T-cell (primary cell): ENCODE measurements around the gene ACVR2A. TPM values are rescaled to one million over a fixed set of nuclear protein-coding genes. Genes with fewer than 3 reads are reported as not detected.

Source experiments
- ATAC-seq, 4 experiments: fragments of 200-7000 bp in 3 of 4; fragments of 150-1000 bp in 1 of 4; cut with Tn5 transposase; replicated peaks in 1 of 4; 1 replicate in 3 of 4; 2 replicates in 1 of 4; pipeline ENCODE4 v1.10.0; 2021; ENCODE audit warnings: moderate library complexity in 3 of 4, mild to moderate bottlenecking in 2 of 4, moderate number of reproducible peaks in 1 of 4
- CTCF ChIA-PET, 2 donors: fragments of 300-600 bp; sonication (Branson Sonifier 250); formaldehyde crosslinking; loops; one replicate each; lab custom pipeline; 2022; ENCODE audit warnings: antibody characterized with exemption in 2 of 2; lab: Charles Lee
- POLR2A ChIA-PET, 2 donors: fragments of 300-600 bp; sonication (Branson Sonifier 250); formaldehyde crosslinking; loops; one replicate each; lab custom pipeline; 2022; ENCODE audit warnings: antibody characterized with exemption in 2 of 2; lab: Charles Lee
- DNase-seq, 35 experiments: peaks; one replicate each; pipeline versions ENCODE4 v3.0.0 to v3.0.0-alpha.2; 2013 to 2023
- H3K27ac ChIP-seq: one replicate; pipeline ENCODE4 v1.5.1; 2013; ENCODE audit warnings: low read length
- H3K27me3 ChIP-seq, 2 experiments: replicated peaks in 1 of 2; 1 replicate in 1 of 2; 2 replicates in 1 of 2; pipeline versions ENCODE4 v1.6.1 to v1.7.0; 2013; ENCODE audit warnings: low read length in 1 of 2, mixed read lengths in 1 of 2; ENCODE audit not compliant: control insufficient read depth in 2 of 2, insufficient read depth in 2 of 2; ENCODE audit errors: extremely low read depth in 1 of 2
- H3K36me3 ChIP-seq, 2 donors: 1 replicate in 1 of 2; 2 replicates in 1 of 2; pipeline versions ENCODE4 v1.6.1 to v1.7.0; 2013; ENCODE audit warnings: low read length in 1 of 2; ENCODE audit not compliant: control insufficient read depth in 2 of 2, insufficient read depth in 1 of 2; ENCODE audit errors: extremely low read depth in 1 of 2
- H3K4me1 ChIP-seq, 2 experiments: 1 replicate in 1 of 2; 2 replicates in 1 of 2; pipeline versions ENCODE4 v1.6.1 to v1.7.0; 2013; ENCODE audit warnings: low read length in 2 of 2, mixed read lengths in 1 of 2; ENCODE audit not compliant: insufficient read depth in 2 of 2, control insufficient read depth in 1 of 2; ENCODE audit errors: extremely low read depth in 1 of 2
- H3K4me3 ChIP-seq, 2 donors: 1 replicate in 1 of 2; 2 replicates in 1 of 2; pipeline versions ENCODE4 v1.5.1 to v1.7.0; 2013; ENCODE audit warnings: mild to moderate bottlenecking in 2 of 2, low read length in 1 of 2, moderate library complexity in 1 of 2; ENCODE audit not compliant: control insufficient read depth in 1 of 2; ENCODE audit errors: extremely low read depth in 1 of 2
- H3K9me3 ChIP-seq: 2 replicates; pipeline ENCODE4 v1.7.0; 2013
- H3K27ac Mint-ChIP-seq, 2 donors: one replicate each; pipeline ENCODE4 v1.8.0; 2020 to 2021; ENCODE audit warnings: mild to moderate bottlenecking in 2 of 2, mixed read lengths in 2 of 2
- H3K27me3 Mint-ChIP-seq, 2 donors: one replicate each; pipeline ENCODE4 v1.8.0; 2021 to 2022; ENCODE audit warnings: mixed read lengths in 2 of 2
- H3K36me3 Mint-ChIP-seq: one replicate; pipeline ENCODE4 v1.8.0; 2021; ENCODE audit warnings: mixed read lengths
- H3K4me1 Mint-ChIP-seq, 3 donors: one replicate each; pipeline ENCODE4 v1.8.0; 2020 to 2022; ENCODE audit warnings: mixed read lengths in 3 of 3, mild to moderate bottlenecking in 1 of 3
- H3K4me3 Mint-ChIP-seq, 3 donors: one replicate each; pipeline ENCODE4 v1.8.0; 2020 to 2022; ENCODE audit warnings: mild to moderate bottlenecking in 3 of 3, mixed read lengths in 3 of 3, moderate library complexity in 3 of 3
- H3K9me3 Mint-ChIP-seq, 3 donors: one replicate each; pipeline ENCODE4 v1.8.0; 2020 to 2022; ENCODE audit warnings: mixed read lengths in 3 of 3
- WGBS: methylation state at CpG from one replicate; pipeline ENCODE4 v1.1.5; 2013; ENCODE audit warnings: missing lambda C conversion rate; ENCODE audit not compliant: insufficient coverage; 5-methylcytosine and 5-hydroxymethylcytosine counted together
- total RNA-seq, 35 experiments: library from RNA in 6 of 35; stranded (reverse) in 6 of 35; fragments of 120-200 nt in 1 of 35; gene quantifications; one replicate each; pipeline versions ENCODE4 v1.2.1 to v1.2.4 and lab custom pipeline; 2013 to 2026

The ACVR2A gene
- total RNA-seq, 5 donors from 2014 or later (not counting 1 experiment from before 2014, with no cell fraction given) = 10.4 to 12.5 (median 11.0) TPM

GRCh38 chr2:147937744-147938349 is 93.0 kb downstream of the ACVR2A start:
- peak in 3 of 4 experiments; percentile 38 to 58 (median 47) for ATAC-seq

DNA sequence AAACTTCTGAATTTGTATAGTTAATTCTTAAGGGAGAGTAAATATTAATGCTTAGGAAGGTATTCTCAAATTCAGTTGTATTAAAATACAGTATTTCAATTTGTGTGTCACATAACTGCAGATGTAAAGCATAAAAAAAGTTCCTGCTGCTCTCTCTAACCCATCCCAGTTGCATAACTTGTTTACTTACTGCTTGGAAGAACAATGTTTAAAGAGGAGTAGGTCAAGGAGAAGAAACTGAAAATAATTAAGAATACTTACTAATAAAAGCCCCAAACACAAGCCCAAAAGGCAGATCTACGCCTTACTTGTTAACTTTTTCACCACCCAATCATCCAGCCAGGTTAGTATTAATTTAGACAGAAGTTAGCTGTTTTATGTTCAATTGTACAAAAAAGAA is 94.5 kb downstream of the ACVR2A start:
- H3K27me3 Mint-ChIP-seq = no peaks in the 10 kb centered on the region
- no peaks in the 10 kb centered on the region for H3K9me3 ChIP-seq
- POLR2A ChIA-PET = no interaction called here
- peaks cover 23% of the 10 kb centered on the region for H3K36me3 Mint-ChIP-seq
- H3K27ac ChIP-seq = no peak overlapping the region
- H3K4me1 ChIP-seq = no peaks in the 10 kb centered on the region
- no CpG with 5 or more reads among the region's 1 CpG for WGBS
- peaks cover 0 to 2% (median 0%) of the 10 kb centered on the region in 3 donors for H3K4me1 Mint-ChIP-seq
- no peak for ATAC-seq
- H3K27me3 ChIP-seq = no peaks in the 10 kb centered on the region
- H3K4me3 Mint-ChIP-seq = no peak overlapping the region
- peak overlapping the region; percentile 17 to 67 for H3K27ac Mint-ChIP-seq
- H3K36me3 ChIP-seq = peaks cover 4 to 34% of the 10 kb centered on the region in 2 donors
- CTCF ChIA-PET = no interaction called here
- DNase-seq = no peak
- H3K4me3 ChIP-seq = no peak overlapping the region
- no peaks in the 10 kb centered on the region for H3K9me3 Mint-ChIP-seq

More at GRCh38 chr2:147937744-147938349, 93.0 kb downstream of the ACVR2A start:
- Mint-ChIP-seq H3K27me3 (no peaks in the 10 kb centered on the region), H3K27ac (peak overlapping the region; percentile 31 to 34), H3K36me3 (peaks cover 17% of the 10 kb centered on the region), H3K9me3 (no peaks in the 10 kb centered on the region), H3K4me3 (no peak overlapping the region), H3K4me1 (peaks cover 0 to 2% (median 0%) of the 10 kb centered on the region in 3 donors)
- peak in 1 of 35 experiments; percentile 54 for DNase-seq
- H3K4me3 ChIP-seq = no peak overlapping the region
- ChIA-PET POLR2A (no interaction called here), CTCF (interaction anchor here (0.6 to 2.5 kb wide), 9 partner anchors 16 to 1052 kb away, joined by 3 to 17 read pairs (median 3); no protein-coding TSS in a partner anchor)
- H3K36me3 ChIP-seq = peaks cover 4 to 36% of the 10 kb centered on the region in 2 donors
- no peaks in the 10 kb centered on the region for H3K27me3 ChIP-seq
- no peaks in the 10 kb centered on the region for H3K4me1 ChIP-seq
- no peaks in the 10 kb centered on the region for H3K9me3 ChIP-seq
- WGBS = no CpG with 5 or more reads among the region's 3 CpGs
- no peak overlapping the region for H3K27ac ChIP-seq

- Mint-ChIP-seq H3K4me1 (no peaks in the 10 kb centered on the region), H3K36me3 (peaks cover 47% of the 10 kb centered on the region), H3K27me3 (no peaks in the 10 kb centered on the region), H3K9me3 (no peaks in the 10 kb centered on the region), H3K4me3 (no peak overlapping the region), H3K27ac (no peak overlapping the region)
- ChIA-PET POLR2A (interaction anchor here in 1 of 2 donors (0.5 kb wide), 1 partner anchor 42 kb away, joined by 6 read pairs; no protein-coding TSS in a partner anchor), CTCF (no interaction called here)
- no peaks in the 10 kb centered on the region for H3K9me3 ChIP-seq
- no peaks in the 10 kb centered on the region for H3K27me3 ChIP-seq
- H3K4me3 ChIP-seq = no peak overlapping the region
- H3K4me1 ChIP-seq = no peaks in the 10 kb centered on the region
- ATAC-seq (no peak), DNase-seq (no peak)
- no peak overlapping the region for H3K27ac ChIP-seq
- H3K36me3 ChIP-seq = peaks cover 2 to 12% of the 10 kb centered on the region in 2 donors
- no CpG with 5 or more reads among the region's 1 CpG for WGBS
These were observed 100.8 kb downstream of the ACVR2A start for GRCh38 chr2:147945660-147946059.

GRCh38 chr2:147952118-147952517 is 107.3 kb downstream of the ACVR2A start:
- Mint-ChIP-seq H3K27ac (no peak overlapping the region), H3K4me3 (no peak overlapping the region), H3K4me1 (no peaks in the 10 kb centered on the region), H3K9me3 (no peaks in the 10 kb centered on the region), H3K27me3 (no peaks in the 10 kb centered on the region), H3K36me3 (peaks cover 39% of the 10 kb centered on the region)
- Histone ChIP-seq H3K36me3 (peaks cover 2 to 18% of the 10 kb centered on the region in 2 donors), H3K4me1 (no peaks in the 10 kb centered on the region), H3K27me3 (no peaks in the 10 kb centered on the region), H3K4me3 (no peak overlapping the region), H3K9me3 (no peaks in the 10 kb centered on the region), H3K27ac (no peak overlapping the region)
- CTCF ChIA-PET = no interaction called here
- DNase-seq (no peak), ATAC-seq (no peak)
- POLR2A ChIA-PET = no interaction called here

DNA sequence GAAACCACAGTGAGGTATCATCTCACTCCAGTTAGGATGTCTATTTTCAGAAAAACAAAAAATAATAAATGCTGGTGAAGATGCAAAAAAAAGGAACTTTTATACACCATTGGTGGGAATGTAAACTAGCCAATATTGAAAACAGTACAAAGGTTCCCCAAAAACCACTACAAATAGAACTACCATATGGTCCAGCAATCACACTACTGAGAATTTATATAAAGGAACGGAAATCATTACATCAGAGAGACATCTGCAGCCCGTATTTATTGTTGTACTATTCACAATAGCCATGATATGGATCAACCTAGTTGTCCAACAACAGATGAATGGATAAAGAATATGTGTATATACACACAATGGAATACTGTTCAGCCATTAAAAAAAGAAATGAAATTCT is 123.7 kb downstream of the ACVR2A start:
- Mint-ChIP-seq H3K27ac (no peak overlapping the region), H3K4me3 (no peak overlapping the region), H3K36me3 (peaks cover 80% of the 10 kb centered on the region), H3K9me3 (peaks cover 5 to 37% (median 20%) of the 10 kb centered on the region in 3 donors), H3K4me1 (peaks cover 0 to 11% (median 3%) of the 10 kb centered on the region in 3 donors), H3K27me3 (no peaks in the 10 kb centered on the region)
- CTCF ChIA-PET = no interaction called here
- Histone ChIP-seq H3K27me3 (no peaks in the 10 kb centered on the region), H3K9me3 (peaks cover 12% of the 10 kb centered on the region), H3K27ac (no peak overlapping the region), H3K4me1 (no peaks in the 10 kb centered on the region), H3K36me3 (peaks cover 1 to 19% of the 10 kb centered on the region in 2 donors), H3K4me3 (no peak overlapping the region)
- POLR2A ChIA-PET = no interaction called here
- no CpG with 5 or more reads among the region's 2 CpGs for WGBS
- no peak for DNase-seq
- no peak for ATAC-seq

GRCh38 chr2:147976102-147976501 is 131.3 kb downstream of the ACVR2A start:
- H3K4me1 ChIP-seq = peaks cover 0 to 5% of the 10 kb centered on the region in 2 experiments
- no peak overlapping the region for H3K27ac ChIP-seq
- DNase-seq = no peak
- H3K27me3 ChIP-seq = no peaks in the 10 kb centered on the region
- peaks cover 4 to 13% (median 8%) of the 10 kb centered on the region in 3 donors for H3K9me3 Mint-ChIP-seq
- ChIA-PET POLR2A (no interaction called here), CTCF (no interaction called here)
- H3K9me3 ChIP-seq = no peaks in the 10 kb centered on the region
- peaks cover 20 to 36% (median 20%) of the 10 kb centered on the region in 3 donors for H3K4me1 Mint-ChIP-seq
- no peak overlapping the region for H3K27ac Mint-ChIP-seq
- H3K4me3 Mint-ChIP-seq = no peak overlapping the region
- no peak for ATAC-seq
- WGBS = no CpG with 5 or more reads among the region's 2 CpGs
- H3K27me3 Mint-ChIP-seq = no peaks in the 10 kb centered on the region
- no peak overlapping the region for H3K4me3 ChIP-seq
- peaks cover 44% of the 10 kb centered on the region for H3K36me3 Mint-ChIP-seq
- H3K36me3 ChIP-seq = peaks cover 0 to 8% of the 10 kb centered on the region in 2 donors
